ENCODE data around the gene ZBTB7B. TPM values are rescaled to one million over a fixed set of nuclear protein-coding genes. Genes with fewer than 3 reads are reported as not detected.

ZBTB7B gene
- total and polyA plus RNA-seq, 2 donors (not counting 1 experiment from before 2014, with no cell fraction given), result 55.7 to 67.3 TPM

DNA sequence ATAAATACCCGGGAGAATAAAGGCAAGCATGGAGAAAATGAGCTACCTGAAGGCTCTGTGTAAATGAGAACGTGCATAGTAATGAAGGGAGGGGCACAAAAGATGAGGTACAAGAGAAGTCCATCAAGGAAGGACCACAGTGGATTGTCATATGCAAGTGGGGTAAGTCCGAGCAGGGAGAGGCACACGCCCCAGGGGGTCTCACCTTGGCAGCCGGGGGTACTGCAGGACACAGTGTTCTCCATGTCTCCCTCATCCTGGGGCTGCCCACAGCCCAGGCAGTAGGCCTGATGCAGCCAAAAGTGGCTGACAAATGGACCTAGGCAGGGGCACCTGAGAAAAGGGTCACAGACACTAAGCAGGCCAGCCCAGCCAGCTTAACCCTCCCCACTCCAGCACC, 21.0 kb downstream of the ZBTB7B start:
- Histone ChIP-seq H3K9ac (ENCODE audit: low read length) (no peak overlapping the region), H3K4me3 (ENCODE audit: control extremely low read depth in 1 of 5, extremely low read depth in 1 of 5, insufficient read depth in 1 of 5, low read depth in 2 of 5, low read length in 4 of 5) (no peak overlapping the region), H3K27ac (ENCODE audit: low read length in 2 of 2) (no peak overlapping the region), H3K27me3 (replicated peaks in 1 of 4; ENCODE audit: control extremely low read depth in 1 of 4, control insufficient read depth in 3 of 4, insufficient read depth in 4 of 4, low read length in 3 of 4) (no peaks in the 10 kb centered on the region), H3K4me1 (ENCODE audit: control insufficient read depth in 2 of 2, insufficient read depth in 2 of 2, low read length in 2 of 2) (peaks cover under 1 to 6% of the 10 kb centered on the region in 2 donors), H4K20me1 (ENCODE audit: control insufficient read depth, insufficient read depth, low read length, poor library complexity, severe bottlenecking) (no peaks in the 10 kb centered on the region), H3K4me2 (replicated peaks; ENCODE audit: low read depth, low read length, poor library complexity, severe bottlenecking) (no peak overlapping the region), H2AFZ (ENCODE audit: insufficient read depth, low read depth, low read length, poor library complexity, severe bottlenecking) (no peak overlapping the region), H3K79me2 (ENCODE audit: control insufficient read depth, insufficient read depth, low read length) (peaks cover 3% of the 10 kb centered on the region), H3K9me3 (ENCODE audit: control extremely low read depth in 1 of 3, control insufficient read depth in 2 of 3, insufficient read depth in 1 of 3, low read length in 2 of 3) (peaks cover 0 to 2% (median 0%) of the 10 kb centered on the region in 3 donors), H3K36me3 (replicated peaks in 1 of 2; ENCODE audit: control extremely low read depth in 1 of 2, control insufficient read depth in 1 of 2, extremely low read depth in 1 of 2, insufficient read depth in 2 of 2, low read length in 1 of 2) (no peaks in the 10 kb centered on the region)
- DNase-seq (no peak), ATAC-seq (ENCODE audit: low read depth) (no peak)
- H3K27ac Mint-ChIP-seq, result no peak overlapping the region
- ChIA-PET CTCF (no interaction called here), POLR2A (interaction anchor here (0.7 kb wide), 1 partner anchor 302 kb away, joined by 3 read pairs; no protein-coding TSS in a partner anchor)
- H3K9me3 Mint-ChIP-seq (ENCODE audit: insufficient read depth), result no peaks in the 10 kb centered on the region
- H3K4me1 Mint-ChIP-seq, result peaks cover 15% of the 10 kb centered on the region
- intact Hi-C loops (cut with micrococcal nuclease), result no loop called here
- 92% methylated on average over 5 of the region's 5 CpGs for WGBS (ENCODE audit: insufficient coverage)
- no peak overlapping the region for H3K4me3 Mint-ChIP-seq
- TF ChIP-seq EZH2 (IDR thresholded peaks at IDR 0.05; ENCODE audit: borderline replicate concordance, insufficient read depth, low read depth, low read length, poor library complexity, severe bottlenecking), result no peak
- TF ChIP-seq, protein P1, sequence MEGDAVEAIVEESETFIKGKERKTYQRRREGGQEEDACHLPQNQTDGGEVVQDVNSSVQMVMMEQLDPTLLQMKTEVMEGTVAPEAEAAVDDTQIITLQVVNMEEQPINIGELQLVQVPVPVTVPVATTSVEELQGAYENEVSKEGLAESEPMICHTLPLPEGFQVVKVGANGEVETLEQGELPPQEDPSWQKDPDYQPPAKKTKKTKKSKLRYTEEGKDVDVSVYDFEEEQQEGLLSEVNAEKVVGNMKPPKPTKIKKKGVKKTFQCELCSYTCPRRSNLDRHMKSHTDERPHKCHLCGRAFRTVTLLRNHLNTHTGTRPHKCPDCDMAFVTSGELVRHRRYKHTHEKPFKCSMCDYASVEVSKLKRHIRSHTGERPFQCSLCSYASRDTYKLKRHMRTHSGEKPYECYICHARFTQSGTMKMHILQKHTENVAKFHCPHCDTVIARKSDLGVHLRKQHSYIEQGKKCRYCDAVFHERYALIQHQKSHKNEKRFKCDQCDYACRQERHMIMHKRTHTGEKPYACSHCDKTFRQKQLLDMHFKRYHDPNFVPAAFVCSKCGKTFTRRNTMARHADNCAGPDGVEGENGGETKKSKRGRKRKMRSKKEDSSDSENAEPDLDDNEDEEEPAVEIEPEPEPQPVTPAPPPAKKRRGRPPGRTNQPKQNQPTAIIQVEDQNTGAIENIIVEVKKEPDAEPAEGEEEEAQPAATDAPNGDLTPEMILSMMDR (IDR thresholded peaks at IDR 0.05), result no peak
- no peaks in the 10 kb centered on the region for H3K27me3 Mint-ChIP-seq

DNA sequence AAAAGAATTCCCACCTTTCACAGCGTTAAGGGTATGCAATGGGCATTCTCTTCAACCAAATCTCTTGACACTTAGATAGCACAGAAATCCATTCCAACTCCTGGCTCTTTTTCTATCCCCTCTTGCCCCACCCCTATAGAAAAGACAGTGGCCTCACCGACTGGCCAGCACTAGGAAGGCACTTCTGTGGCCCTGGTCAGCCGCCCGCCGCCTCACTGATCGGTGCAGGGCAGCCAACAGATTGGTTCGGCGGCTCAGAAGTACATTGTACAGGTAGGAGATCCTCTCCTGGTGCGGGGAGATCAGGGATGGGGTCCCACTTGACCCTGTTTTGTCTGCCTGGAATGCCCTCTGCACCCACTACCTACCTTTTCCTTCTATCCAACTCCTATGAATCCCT, 21.7 kb downstream of the ZBTB7B start:
- H3K27ac Mint-ChIP-seq, result no peak overlapping the region
- Histone ChIP-seq H3K4me2 (replicated peaks; ENCODE audit: low read depth, low read length, poor library complexity, severe bottlenecking) (no peak overlapping the region), H3K4me1 (ENCODE audit: control insufficient read depth in 2 of 2, insufficient read depth in 2 of 2, low read length in 2 of 2) (no peaks in the 10 kb centered on the region), H4K20me1 (ENCODE audit: control insufficient read depth, insufficient read depth, low read length, poor library complexity, severe bottlenecking) (no peaks in the 10 kb centered on the region), H3K36me3 (replicated peaks in 1 of 2; ENCODE audit: control extremely low read depth in 1 of 2, control insufficient read depth in 1 of 2, extremely low read depth in 1 of 2, insufficient read depth in 2 of 2, low read length in 1 of 2) (no peaks in the 10 kb centered on the region), H2AFZ (ENCODE audit: insufficient read depth, low read depth, low read length, poor library complexity, severe bottlenecking) (no peak overlapping the region), H3K4me3 (ENCODE audit: control extremely low read depth in 1 of 5, extremely low read depth in 1 of 5, insufficient read depth in 1 of 5, low read depth in 2 of 5, low read length in 4 of 5) (no peak overlapping the region), H3K27me3 (replicated peaks in 1 of 4; ENCODE audit: control extremely low read depth in 1 of 4, control insufficient read depth in 3 of 4, insufficient read depth in 4 of 4, low read length in 3 of 4) (no peaks in the 10 kb centered on the region), H3K9me3 (ENCODE audit: control extremely low read depth in 1 of 3, control insufficient read depth in 2 of 3, insufficient read depth in 1 of 3, low read length in 2 of 3) (peaks cover 0 to under 1% (median 0%) of the 10 kb centered on the region in 3 donors), H3K9ac (ENCODE audit: low read length) (no peak overlapping the region), H3K27ac (ENCODE audit: low read length in 2 of 2) (no peak overlapping the region), H3K79me2 (ENCODE audit: control insufficient read depth, insufficient read depth, low read length) (peaks cover 3% of the 10 kb centered on the region)
- H3K4me1 Mint-ChIP-seq, result peaks cover 8% of the 10 kb centered on the region
- H3K9me3 Mint-ChIP-seq (ENCODE audit: insufficient read depth), result no peaks in the 10 kb centered on the region
- 92% methylated on average over 9 of the region's 9 CpGs for WGBS (ENCODE audit: insufficient coverage)
- intact Hi-C loops (cut with micrococcal nuclease), result no loop called here
- no peaks in the 10 kb centered on the region for H3K27me3 Mint-ChIP-seq
- ChIA-PET CTCF (interaction anchor here (1.0 kb wide), 1 partner anchor 25 kb away, joined by 3 read pairs; no protein-coding TSS in a partner anchor), POLR2A (no interaction called here)
- no peak for DNase-seq
- ATAC-seq (ENCODE audit: low read depth), result no peak
- no peak overlapping the region for H3K4me3 Mint-ChIP-seq
- no peak for TF ChIP-seq EZH2 (IDR thresholded peaks at IDR 0.05; ENCODE audit: borderline replicate concordance, insufficient read depth, low read depth, low read length, poor library complexity, severe bottlenecking)
- TF ChIP-seq, protein P1 (IDR thresholded peaks at IDR 0.05), result no peak
